Measurements from ENCODE around the gene AKNA. TPM values are rescaled to one million over a fixed set of nuclear protein-coding genes. Genes with fewer than 3 reads are reported as not detected.

AKNA gene
- total and polyA plus RNA-seq, 2 donors from 2014 or later: 6.1 to 52.1 TPM

- Histone ChIP-seq H3K27me3 (ENCODE audit: control insufficient read depth, insufficient read depth, low read length) (no peaks in the 10 kb centered on the region), H3K9ac (ENCODE audit: low read length in 3 of 3) (no peak overlapping the region), H3K27ac (ENCODE audit: low read depth in 2 of 2, low read length in 2 of 2) (no peak overlapping the region), H3K4me1 (ENCODE audit: control insufficient read depth in 2 of 3, insufficient read depth in 2 of 3, low read depth in 1 of 3, low read length in 3 of 3) (no peaks in the 10 kb centered on the region), H3K4me3 (ENCODE audit: low read length in 3 of 3) (no peak overlapping the region), H3K36me3 (ENCODE audit: control insufficient read depth in 2 of 3, insufficient read depth in 3 of 3, low read length in 3 of 3) (peaks cover 0 to 5% (median 2%) of the 10 kb centered on the region in 3 donors), H3K9me3 (ENCODE audit: control insufficient read depth in 2 of 3, insufficient read depth in 1 of 3, low read length in 3 of 3) (no peaks in the 10 kb centered on the region)
- DNase-seq: peak in 1 of 5 donors; percentile 68
- intact Hi-C loops (cut with DNase I): no loop called here
- no peak for FAIRE-seq
- no peak for TF ChIP-seq CTCF (IDR thresholded peaks at IDR 0.05; ENCODE audit: borderline replicate concordance, extremely low read depth, insufficient read depth)
Observed at GRCh38 chr9:114336699-114337395, 50.9 kb downstream of the AKNA start.

- H3K27me3 ChIP-seq (ENCODE audit: control insufficient read depth, insufficient read depth, low read length): no peaks in the 10 kb centered on the region
- H3K4me3 ChIP-seq (ENCODE audit: low read length in 3 of 3): no peak overlapping the region
- no peak for TF ChIP-seq CTCF (IDR thresholded peaks at IDR 0.05; ENCODE audit: borderline replicate concordance, extremely low read depth, insufficient read depth)
- H3K4me1 ChIP-seq (ENCODE audit: control insufficient read depth in 2 of 3, insufficient read depth in 2 of 3, low read depth in 1 of 3, low read length in 3 of 3): no peaks in the 10 kb centered on the region
- H3K36me3 ChIP-seq (ENCODE audit: control insufficient read depth in 2 of 3, insufficient read depth in 3 of 3, low read length in 3 of 3): peaks cover 0 to 5% (median 2%) of the 10 kb centered on the region in 3 donors
- H3K9ac ChIP-seq (ENCODE audit: low read length in 3 of 3): no peak overlapping the region
- no peak overlapping the region for H3K27ac ChIP-seq (ENCODE audit: low read depth in 2 of 2, low read length in 2 of 2)
- peak in 1 of 5 donors; percentile 46 for DNase-seq
- FAIRE-seq: no peak
- no peaks in the 10 kb centered on the region for H3K9me3 ChIP-seq (ENCODE audit: control insufficient read depth in 2 of 3, insufficient read depth in 1 of 3, low read length in 3 of 3)
- intact Hi-C loops (cut with DNase I): no loop called here
Observed at GRCh38 chr9:114336157-114336556, 51.6 kb downstream of the AKNA start.

- Histone ChIP-seq H3K27ac (ENCODE audit: low read depth in 2 of 2, low read length in 2 of 2) (no peak overlapping the region), H3K36me3 (ENCODE audit: control insufficient read depth in 2 of 3, insufficient read depth in 3 of 3, low read length in 3 of 3) (peaks cover 0 to 5% (median 2%) of the 10 kb centered on the region in 3 donors), H3K4me3 (ENCODE audit: low read length in 3 of 3) (no peak overlapping the region), H3K27me3 (ENCODE audit: control insufficient read depth, insufficient read depth, low read length) (no peaks in the 10 kb centered on the region), H3K9me3 (ENCODE audit: control insufficient read depth in 2 of 3, insufficient read depth in 1 of 3, low read length in 3 of 3) (no peaks in the 10 kb centered on the region), H3K9ac (ENCODE audit: low read length in 3 of 3) (no peak overlapping the region), H3K4me1 (ENCODE audit: control insufficient read depth in 2 of 3, insufficient read depth in 2 of 3, low read depth in 1 of 3, low read length in 3 of 3) (no peaks in the 10 kb centered on the region)
- DNase-seq (peak in 1 of 5 donors; percentile 18), FAIRE-seq (no peak)
- TF ChIP-seq CTCF (IDR thresholded peaks at IDR 0.05; ENCODE audit: borderline replicate concordance, extremely low read depth, insufficient read depth): no peak
- intact Hi-C loops (cut with DNase I): no loop called here
Observed at GRCh38 chr9:114335745-114336144, 52.0 kb downstream of the AKNA start.

Data from kidney (tissue), 14 donors.